ENCODE results near the gene PCDH9.

The PCDH9 gene

DNA sequence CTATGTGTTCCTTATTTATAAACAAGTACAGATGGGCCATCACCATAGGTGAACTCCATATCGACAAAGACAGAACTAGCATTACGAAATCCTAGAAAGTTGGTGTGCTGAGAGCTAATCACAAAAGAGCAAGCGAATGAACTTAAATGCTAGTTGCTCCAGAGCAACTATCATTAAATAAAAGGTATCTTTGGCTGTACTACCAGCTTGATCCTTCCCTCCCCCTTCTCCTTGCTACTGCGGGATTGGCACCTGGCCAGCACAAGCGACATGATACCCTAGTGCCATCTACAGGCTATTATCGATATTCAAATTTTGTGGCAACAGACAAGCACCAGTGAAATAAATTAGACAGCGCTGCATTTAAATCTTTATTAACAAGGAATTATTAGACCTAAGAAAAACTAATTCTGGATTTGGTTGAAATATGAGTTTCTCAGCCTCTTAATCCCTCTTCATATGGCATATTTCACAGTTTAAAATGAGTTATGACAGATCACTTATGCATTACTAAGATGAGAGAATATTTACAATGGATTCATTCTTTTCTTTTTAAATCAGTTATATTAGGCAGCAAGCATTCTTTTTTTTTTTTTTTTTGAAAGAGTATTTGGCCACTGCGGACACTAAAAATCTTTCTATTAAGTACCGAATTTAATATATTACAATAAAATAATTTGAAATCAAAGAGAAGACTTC lies 5.8 kb downstream of the PCDH9 start:
- peak; percentile 28 for DNase-seq

DNA sequence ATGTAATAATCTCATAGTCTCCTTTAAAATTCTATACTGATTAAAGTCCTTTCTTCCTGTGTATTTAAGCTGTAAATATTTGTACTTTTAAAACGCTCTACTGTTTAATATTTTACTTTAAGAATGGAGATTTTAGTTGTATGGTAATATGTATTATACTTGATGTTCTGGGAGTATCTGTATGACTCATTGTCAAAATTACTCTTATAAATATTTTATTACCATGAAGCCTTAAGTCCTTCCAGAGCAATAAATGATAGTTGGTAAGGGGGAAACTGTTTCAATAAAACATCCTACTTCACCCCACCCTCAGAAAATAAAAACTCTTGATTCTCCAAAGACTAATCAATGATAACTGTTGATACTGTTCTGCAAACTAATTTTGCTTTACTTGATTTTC lies 6.4 kb downstream of the PCDH9 start:
- no peak for DNase-seq

DNA sequence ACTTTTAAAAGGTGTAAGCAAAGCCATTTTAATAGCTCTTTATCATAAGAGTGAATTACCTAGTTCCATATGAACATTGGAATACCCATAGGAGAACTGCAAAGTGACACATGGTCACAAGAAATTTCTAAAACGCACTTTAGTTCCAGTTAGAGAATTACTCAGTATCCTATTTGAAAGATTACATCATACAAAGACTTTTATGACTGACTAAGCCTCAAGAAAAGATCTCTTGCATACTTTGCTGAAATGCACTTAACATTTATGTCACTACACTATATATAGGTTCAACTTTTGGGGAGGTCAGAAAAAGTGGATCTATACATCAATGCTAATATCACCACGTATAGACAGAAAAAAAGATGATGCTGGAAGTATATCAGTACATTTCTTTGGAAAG lies 7.1 kb downstream of the PCDH9 start:
- DNase-seq: no peak

DNA sequence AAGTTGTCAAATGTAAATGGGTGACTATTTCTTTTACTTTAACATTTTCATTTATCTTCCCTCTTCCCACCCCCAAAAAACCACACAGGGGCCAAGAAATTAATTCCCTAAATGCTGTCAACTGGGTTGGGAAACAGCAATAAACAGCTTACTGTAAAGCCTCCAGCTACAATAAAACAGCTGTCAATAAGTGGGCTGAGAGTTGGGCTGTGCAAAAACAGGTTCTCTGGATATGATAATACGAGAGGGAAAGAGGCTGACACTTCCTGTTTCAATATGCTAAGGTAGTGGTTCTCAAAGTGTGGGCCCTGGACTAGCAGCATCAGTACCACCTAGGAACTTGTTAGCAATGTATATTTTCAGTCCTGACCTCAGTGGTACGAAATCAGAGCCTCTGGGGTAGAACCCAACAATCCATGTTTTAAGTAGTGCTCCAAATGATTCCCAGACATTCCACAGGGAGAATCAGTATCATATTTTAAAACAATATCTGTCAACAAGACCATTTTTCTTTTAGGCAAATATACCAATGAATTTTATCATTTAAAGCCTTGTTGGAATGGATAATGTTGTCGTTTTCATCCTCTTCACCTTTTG lies 8.4 kb downstream of the PCDH9 start:
- DNase-seq: no peak

DNA sequence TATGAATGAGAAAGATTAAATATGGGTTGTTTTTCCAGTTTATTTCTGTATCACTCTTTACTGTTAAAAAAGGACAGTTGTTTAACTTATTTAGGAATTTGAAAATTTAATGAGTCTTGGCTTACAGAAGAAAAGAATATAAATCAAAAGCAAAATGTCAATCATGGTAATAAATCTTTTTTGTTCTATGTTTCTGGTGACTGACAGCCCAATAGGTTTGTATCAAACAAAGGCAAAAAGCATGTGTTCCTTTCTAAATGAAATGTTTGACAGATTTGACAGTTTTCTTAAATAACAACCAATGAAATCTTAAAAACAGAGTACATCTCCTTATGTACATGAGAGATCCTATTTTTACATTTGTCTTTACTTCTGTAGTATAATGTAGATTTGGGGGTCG lies 11.0 kb downstream of the PCDH9 start:
- no peak for DNase-seq

DNA sequence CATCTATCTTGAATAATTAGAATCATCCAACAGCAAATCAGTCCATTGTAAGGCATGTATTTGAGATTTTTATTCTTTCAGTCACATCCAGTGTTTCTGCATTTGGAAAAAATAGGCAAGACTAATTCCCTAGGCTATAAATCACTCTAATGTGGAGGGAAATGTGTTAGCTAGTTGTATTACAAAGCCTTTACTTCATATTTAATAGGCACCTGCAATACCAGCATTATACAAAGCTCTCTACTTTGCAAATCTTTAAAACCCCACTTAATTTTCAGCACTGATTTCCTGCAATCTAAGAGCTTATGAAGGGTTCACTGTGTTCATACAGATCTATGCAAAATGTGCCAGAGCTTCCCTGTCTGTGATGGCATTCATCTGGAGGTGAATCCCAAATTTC lies 12.3 kb downstream of the PCDH9 start:
- no peak for DNase-seq

DNA sequence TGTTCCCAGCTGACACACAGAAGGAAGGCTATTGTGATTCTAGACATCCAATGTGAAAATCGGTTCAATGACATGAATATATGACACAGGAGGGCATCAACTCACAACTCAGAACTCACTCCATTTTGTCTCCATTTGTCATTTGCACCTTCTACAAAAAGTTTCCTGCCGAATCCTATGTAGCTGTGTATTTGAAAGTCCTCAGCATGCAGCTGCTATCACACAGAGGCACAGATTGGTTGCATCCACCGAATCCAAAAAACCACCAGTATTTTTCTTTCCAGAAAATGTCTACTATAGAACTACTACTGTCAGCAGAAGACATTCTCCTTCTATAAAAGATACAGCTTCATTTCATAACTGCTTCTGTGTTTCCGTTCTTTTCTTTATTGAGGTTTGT lies 13.3 kb downstream of the PCDH9 start:
- DNase-seq: no peak

DNA sequence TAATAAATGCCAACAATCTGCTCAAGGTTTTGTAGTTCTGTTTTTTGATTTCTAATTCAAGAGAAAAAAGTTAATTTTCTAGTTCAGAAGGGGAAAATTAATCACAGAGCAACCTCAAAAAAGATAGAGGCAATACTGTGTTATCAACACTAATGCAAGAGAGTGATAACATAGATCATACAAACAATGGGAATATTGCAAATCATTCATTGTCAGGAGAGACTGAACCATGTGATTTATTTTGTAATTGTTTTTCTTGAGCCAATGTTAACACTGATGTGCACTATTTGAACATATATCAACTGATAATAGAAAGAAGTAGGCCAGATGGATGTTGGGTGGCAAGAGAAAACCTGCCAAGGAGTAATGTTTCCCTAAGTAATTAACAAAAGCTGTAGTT lies 19.9 kb downstream of the PCDH9 start:
- no peak for DNase-seq

DNA sequence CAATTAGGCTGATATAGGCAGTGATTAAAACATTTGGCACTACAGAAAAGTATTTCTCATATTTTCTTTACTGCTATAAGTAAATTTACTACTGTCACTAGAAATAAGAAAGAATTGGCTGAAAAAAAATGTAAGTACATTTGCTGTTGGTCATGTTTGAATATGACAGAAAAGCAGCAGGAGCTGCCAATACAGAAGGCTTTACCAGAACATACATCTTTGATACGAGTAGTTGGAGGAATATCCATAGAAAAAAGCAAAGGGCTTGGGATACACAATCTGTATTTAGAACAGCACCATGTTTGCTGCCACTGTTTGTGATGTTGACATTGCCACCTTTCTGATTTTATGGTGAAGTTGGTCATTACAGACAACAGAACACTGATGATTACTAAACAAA lies 21.6 kb downstream of the PCDH9 start:
- DNase-seq: no peak

DNA sequence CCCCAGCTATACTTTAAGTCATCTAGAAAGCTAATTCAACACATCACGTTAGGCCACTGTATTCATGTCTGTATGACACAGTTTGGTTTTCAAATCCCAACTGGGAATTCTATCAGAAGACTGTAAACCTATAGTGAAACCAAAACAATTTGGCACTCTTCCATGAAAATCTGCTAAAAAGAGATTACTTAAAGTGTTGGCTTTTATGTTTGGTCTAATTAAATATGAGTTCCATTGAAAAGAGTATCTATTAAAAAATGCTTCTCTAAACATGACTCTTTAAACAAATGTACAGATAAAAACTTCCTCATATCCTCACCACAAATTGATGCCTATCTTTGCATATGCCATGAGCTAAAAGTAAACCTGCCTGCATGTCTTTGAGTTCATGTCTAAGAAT lies 25.4 kb downstream of the PCDH9 start:
- no peak for DNase-seq

DNA sequence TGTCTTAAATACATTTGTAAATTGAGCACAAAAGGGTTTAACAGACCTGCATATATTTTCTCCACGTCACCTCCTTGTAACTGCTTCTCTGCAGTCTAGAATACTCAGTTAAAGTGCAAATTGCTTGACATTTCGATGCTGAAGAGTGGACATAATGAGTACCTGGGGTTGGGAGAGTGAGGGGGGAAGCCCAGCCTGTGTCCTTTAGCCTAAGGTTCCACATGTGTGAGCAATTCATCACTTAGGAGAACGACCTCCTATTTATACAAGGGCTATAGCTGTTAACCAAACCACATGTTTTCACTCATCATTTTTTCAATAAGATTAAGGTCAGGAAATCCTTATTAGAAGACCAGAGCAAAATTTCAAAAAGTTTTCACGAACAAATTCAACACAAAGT lies 29.5 kb downstream of the PCDH9 start:
- DNase-seq: no peak

DNA sequence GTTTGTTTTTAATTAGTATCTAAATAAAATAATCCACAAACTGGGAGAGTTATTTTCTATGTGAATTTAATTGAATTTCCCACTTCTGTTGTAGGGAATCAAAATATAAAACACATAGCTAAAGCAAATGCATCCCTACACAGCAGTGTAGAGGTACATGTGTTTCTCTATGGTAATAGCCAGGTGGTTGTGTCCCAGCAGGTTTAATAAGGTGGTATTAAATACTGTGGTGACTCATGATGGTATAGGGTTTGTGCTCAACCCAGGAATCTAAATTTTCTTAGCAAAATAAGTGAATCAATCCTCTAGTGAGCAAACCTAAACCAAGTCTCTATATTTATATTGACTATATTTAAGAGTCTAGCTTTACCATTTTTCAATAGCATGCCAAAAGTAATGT lies 30.0 kb downstream of the PCDH9 start:
- no peak for DNase-seq

DNA sequence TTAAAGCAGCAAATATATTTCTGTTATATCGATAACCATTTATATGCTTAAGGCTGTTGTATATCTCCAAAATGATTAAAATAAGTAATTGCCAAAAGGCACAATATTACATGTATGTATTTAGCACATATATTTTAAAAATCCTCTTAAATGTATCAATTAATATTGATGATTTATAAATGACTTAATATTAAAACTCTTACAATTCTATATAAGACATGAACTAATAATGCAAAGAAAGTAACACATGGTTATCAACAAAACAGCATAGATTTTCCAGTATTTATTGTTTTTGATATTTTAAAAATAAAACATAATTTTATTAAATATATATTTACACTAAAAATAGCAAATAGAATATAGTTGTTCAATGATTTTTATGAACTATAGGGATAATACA lies 32.4 kb downstream of the PCDH9 start:
- no peak for DNase-seq

DNA sequence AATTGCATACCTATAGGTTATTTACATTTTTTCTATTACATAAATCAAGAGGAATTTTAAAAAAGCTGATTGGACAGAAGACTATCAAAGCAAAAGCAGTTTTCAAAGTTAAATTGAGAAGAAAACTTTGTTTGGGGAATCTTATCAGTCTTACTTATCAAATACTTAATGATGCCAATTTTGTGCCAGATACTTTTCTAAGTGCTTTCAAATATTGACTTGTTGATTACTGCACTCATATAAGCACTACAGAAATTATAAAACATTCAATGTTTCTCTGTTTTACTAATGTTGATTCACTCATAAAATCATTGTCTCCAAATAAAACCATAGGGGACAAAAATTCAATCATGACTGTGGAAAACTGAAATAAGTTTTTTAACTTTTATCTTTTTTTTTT lies 36.2 kb downstream of the PCDH9 start:
- DNase-seq: no peak

DNA sequence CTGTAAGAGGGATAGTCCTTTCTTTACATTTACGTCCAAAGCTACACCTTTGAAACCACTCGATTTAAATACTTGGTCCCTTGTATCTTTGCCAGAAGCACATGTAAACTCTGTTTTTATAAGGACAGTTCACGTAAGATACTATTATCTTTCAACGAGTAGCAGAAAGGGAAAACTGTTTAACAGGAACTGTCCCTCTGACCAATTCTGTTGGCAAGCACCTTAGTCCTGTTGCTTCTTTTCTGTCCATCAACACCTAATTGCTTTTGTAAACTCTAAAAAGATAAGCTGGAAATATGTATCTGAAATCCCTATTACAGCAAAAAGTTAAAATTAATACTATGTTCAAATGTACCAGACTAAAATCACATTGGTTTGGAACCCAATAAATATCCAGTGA lies 37.4 kb downstream of the PCDH9 start:
- no peak for DNase-seq

DNA sequence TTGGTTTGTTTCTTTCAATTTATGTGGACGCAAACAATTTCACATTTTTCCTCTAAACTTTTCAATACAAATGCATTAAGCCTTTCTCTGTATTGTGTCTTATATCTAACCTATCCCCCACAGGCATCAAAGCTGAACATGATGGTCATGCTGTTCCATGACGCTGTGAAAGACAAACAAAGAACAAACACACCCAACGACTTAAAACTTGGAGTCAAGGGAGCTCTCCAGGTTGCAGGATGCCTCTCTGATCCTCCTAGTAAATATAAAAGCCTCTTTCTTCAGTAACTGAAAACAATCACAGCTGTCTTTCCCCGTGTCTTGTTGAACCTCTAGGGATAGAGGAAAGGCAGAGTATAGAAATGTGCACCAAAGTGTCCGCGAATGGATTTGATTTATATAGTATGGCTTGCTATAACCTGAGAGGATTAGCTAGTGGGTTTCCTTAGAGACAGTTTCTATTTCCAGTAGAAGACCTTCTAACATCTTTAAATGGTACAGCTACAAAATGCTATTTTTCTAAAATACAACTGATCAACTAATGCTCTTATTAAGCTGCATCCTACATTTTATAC lies 43.1 kb downstream of the PCDH9 start:
- DNase-seq: no peak

DNA sequence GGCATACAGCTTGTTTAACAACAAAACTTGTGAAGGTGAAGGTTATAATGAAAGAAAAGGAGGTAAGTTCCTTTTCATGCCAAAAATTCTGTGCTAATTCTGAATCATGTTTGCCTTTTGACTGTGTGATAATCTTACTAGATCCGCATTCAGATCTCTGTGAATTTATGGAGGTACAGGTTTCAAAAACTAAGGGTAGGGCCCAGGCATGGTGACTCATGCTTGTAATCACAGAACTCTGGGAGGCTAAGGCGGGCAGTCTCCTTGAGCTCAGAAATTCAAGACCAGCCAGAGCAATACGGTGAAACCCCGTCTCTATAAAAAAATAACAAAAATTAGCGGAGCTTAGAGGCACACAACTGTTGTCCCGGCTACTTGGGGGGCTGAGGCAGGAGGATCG lies 45.9 kb downstream of the PCDH9 start:
- DNase-seq: no peak

DNA sequence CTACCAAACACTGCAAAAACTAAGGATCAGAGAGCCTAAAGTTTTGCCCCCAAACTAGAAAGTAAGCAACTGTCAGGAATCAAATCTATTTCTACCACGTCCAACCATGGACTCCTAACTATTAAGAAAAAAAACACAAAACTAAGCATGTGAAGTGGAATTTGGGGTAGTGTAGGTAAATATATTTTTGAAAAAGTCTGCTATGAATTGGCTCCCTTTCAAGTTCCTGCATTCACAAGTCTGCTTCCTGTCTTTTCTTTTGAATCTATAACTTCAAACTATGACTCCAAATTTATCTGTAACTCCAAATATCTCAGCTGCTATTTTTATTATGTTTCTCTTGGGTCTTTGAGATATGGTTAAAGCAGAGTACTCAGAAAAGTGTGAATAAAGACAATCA lies 47.0 kb downstream of the PCDH9 start:
- DNase-seq: no peak

DNA sequence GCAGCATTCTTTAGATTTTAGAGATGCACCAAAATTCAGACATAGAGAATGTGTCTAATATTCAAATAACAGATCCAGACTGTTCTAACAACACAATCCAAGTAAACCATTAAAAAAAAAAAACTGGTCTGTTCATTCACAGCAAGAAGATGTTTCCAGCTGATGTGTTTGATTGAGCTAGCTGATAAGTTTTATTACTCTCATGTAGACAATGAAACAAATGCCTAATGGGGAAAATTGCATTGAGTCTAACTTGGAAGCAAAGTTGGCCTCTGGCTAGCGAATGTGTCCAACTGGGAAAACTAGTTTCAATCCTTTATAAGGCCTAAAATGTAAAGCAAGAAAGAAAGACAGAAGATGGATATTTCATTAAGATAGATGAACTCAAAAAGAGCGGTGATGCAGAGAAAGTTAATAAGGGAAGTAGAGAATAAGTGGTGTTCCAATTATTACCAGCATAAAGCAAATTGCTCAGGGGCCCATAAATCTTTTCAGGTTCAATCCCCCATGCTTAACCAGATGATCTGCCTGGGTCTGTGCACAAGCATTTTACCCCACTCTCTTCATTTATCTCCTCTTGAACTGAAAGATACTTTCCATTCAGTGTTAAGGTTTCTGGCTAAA lies 54.2 kb downstream of the PCDH9 start:
- no peak for DNase-seq

DNA sequence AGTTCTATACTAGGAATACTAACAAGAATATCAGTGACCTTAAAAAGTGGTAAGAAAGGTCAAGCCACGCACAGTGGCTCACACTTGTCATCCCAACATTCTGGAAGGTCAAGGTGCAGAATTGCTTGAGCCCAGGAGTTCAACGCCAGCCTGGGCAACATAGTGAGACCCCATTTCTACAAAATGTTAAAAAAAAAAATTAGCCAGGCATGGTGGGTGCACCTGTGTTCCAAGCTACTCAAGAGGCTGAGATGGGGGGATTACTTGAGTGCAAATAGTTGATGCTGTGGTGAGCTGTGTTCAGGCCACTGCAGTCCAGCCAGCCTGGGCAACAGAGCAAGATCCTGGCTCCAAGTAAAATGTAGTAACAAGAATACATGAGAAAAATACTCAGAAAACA lies 61.8 kb downstream of the PCDH9 start:
- DNase-seq: no peak

DNA sequence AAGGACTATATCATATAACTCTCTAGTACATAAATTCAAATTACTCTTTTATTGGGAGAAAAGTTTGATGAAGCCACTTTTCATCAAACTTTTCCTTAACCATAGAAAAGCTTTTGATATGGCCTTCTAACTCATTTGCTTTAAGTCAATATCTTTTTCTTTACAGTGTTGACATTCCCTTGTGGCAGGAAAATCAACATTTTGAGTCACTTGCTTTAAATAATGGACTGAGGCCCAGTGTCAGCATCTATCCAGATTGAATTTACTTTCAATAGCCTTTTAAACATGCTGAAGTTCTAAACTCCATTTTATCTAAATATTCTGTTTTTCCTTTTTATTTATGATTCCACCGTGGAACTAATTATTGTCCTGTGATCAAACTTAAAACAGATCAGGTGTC lies 62.7 kb downstream of the PCDH9 start:
- DNase-seq: no peak

DNA sequence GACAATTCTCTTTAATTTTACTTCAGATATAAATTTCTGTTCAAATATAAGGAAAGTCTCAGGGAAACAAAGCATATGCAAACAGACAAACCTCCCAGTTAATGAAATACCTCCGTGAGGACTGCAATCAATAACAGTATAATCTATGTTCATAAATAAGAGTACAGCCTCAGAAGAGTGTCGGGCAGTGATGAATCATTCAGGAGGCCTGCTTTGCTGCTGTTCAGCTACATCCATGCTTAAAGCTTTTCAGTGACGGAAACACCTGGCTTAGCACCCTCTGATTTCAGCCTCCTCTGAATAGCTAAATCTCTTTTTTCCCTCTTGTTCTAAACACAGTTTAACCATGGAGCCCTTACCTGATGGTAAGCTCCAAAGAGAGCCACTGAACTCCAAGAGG lies 69.0 kb downstream of the PCDH9 start:
- DNase-seq: no peak

DNA sequence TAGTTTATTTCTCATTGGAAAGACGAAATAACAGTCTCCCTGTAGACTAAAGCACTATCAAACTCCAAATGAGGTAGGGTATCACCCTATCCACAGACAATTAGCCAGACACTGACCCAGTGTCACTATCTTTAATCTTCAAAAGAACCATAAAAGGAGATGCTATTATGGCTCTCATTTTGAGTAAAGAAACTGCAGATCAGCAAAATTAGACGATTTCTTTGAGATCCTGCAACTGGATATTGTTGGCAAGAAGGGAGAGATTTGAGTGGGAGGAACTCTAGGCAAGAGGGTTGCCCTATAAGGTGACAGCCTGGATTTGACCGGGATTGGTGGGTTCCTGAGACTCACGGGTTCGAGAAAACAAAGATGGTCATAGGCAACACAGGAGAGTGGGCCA lies 71.2 kb downstream of the PCDH9 start:
- DNase-seq: no peak

DNA sequence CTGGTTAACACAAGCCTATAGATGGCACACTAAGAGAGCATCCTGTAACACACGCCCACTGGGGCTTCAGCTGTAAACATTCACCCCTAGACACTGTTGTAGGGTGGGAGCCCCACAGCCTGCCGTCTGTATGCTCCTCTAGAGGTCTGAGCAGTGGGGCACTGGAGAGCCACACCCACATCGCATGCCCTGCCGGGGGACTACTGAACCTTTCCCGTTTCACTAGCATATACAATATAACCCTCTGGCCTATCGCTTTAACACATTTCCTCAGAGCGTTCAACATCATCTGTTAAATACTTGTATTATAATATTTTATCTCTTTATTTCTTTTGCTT lies 73.4 kb downstream of the PCDH9 start:
- no peak for DNase-seq
